ENCODE results near the gene PRMT3.
"Not testable (repeated sequence)": the region's sequence is repeated elsewhere in the genome, so short reads cannot be mapped to it uniquely, and the experiment has no call there.

The PRMT3 gene

GRCh38 chr11:20518323-20518834 is 130.9 kb downstream of the PRMT3 start:
- no peak for DNase-seq (ENCODE audit: low spot score)

- no peak for DNase-seq (ENCODE audit: low spot score)
Measured at GRCh38 chr11:20522536-20522935, 135.0 kb downstream of the PRMT3 start.

- no peak for DNase-seq (ENCODE audit: low spot score)
Measured at GRCh38 chr11:20529757-20530156, 142.2 kb downstream of the PRMT3 start.

- DNase-seq (ENCODE audit: low spot score) = no peak
Measured at GRCh38 chr11:20530942-20531703, 143.6 kb downstream of the PRMT3 start.

GRCh38 chr11:20535271-20535881 is 147.9 kb downstream of the PRMT3 start:
- DNase-seq (ENCODE audit: low spot score) = no peak

- DNase-seq (ENCODE audit: low spot score) = no peak
Measured at GRCh38 chr11:20536365-20536764, 148.8 kb downstream of the PRMT3 start.

- DNase-seq (ENCODE audit: low spot score) = no peak
Measured at GRCh38 chr11:20536784-20537183, 149.3 kb downstream of the PRMT3 start.

- DNase-seq (ENCODE audit: low spot score) = no peak
Measured at GRCh38 chr11:20541503-20541902, 154.0 kb downstream of the PRMT3 start.

GRCh38 chr11:20544603-20545237 is 157.2 kb downstream of the PRMT3 start:
- no peak for DNase-seq (ENCODE audit: low spot score)

GRCh38 chr11:20547411-20547810 is 159.9 kb downstream of the PRMT3 start:
- no peak for DNase-seq (ENCODE audit: low spot score)

- no peak for DNase-seq (ENCODE audit: low spot score)
Measured at GRCh38 chr11:20551096-20551495, 163.6 kb downstream of the PRMT3 start.

GRCh38 chr11:20555783-20556182 is 168.3 kb downstream of the PRMT3 start:
- no peak for DNase-seq (ENCODE audit: low spot score)

GRCh38 chr11:20556396-20556795 is 168.9 kb downstream of the PRMT3 start:
- DNase-seq (ENCODE audit: low spot score) = not testable (repeated sequence)

GRCh38 chr11:20558741-20559140 is 171.2 kb downstream of the PRMT3 start:
- DNase-seq (ENCODE audit: low spot score) = no peak
